Parathyroid adenoma (tissue), 2 donors: ENCODE results near the gene CORO2A.

ENCODE experiments used
- H2AFZ ChIP-seq: fragments of 300-600 bp; sonication (generic); one replicate; pipeline ENCODE4 v1.7.0; 2017; ENCODE audit warnings: antibody characterized with exemption, mild to moderate bottlenecking
- H3K27ac ChIP-seq: fragments of 300-600 bp; sonication (generic); one replicate; pipeline ENCODE4 v1.7.0; 2017
- H3K27me3 ChIP-seq: fragments of 300-600 bp; sonication (generic); one replicate; pipeline ENCODE4 v1.7.0; 2017; ENCODE audit warnings: low read length; ENCODE audit not compliant: control insufficient read depth, insufficient read depth
- H3K36me3 ChIP-seq: fragments of 300-600 bp; sonication (generic); one replicate; pipeline ENCODE4 v1.7.0; 2017; ENCODE audit warnings: low read length; ENCODE audit not compliant: control insufficient read depth, insufficient read depth
- H3K4me1 ChIP-seq: fragments of 300-600 bp; sonication (generic); one replicate; pipeline ENCODE4 v1.7.0; 2017; ENCODE audit warnings: control low read depth
- H3K4me2 ChIP-seq: fragments of 300-600 bp; sonication (generic); one replicate; pipeline ENCODE4 v1.7.0; 2017; ENCODE audit warnings: low read length
- H3K4me3 ChIP-seq: fragments of 300-600 bp; sonication (generic); one replicate; pipeline ENCODE4 v1.7.0; 2017; ENCODE audit warnings: low read depth, low read length
- H3K79me2 ChIP-seq: fragments of 300-600 bp; sonication (generic); one replicate; pipeline ENCODE4 v1.7.0; 2017; ENCODE audit warnings: control low read depth
- H3K9ac ChIP-seq: fragments of 300-600 bp; sonication (generic); one replicate; pipeline ENCODE4 v1.7.0; 2017; ENCODE audit warnings: mild to moderate bottlenecking
- H3K9me3 ChIP-seq: fragments of 300-600 bp; sonication (generic); one replicate; pipeline ENCODE4 v1.7.0; 2017; ENCODE audit warnings: low read length; ENCODE audit not compliant: control insufficient read depth
- TF ChIP-seq, protein P1 (sequence below): fragments of 300-600 bp; sonication (generic); IDR thresholded peaks from one replicate; pipeline ENCODE4 v1.7.0; 2017; ENCODE audit warnings: antibody characterized with exemption, mild to moderate bottlenecking
- donor health status: primary hyperparathyroidism.

The CORO2A gene

DNA sequence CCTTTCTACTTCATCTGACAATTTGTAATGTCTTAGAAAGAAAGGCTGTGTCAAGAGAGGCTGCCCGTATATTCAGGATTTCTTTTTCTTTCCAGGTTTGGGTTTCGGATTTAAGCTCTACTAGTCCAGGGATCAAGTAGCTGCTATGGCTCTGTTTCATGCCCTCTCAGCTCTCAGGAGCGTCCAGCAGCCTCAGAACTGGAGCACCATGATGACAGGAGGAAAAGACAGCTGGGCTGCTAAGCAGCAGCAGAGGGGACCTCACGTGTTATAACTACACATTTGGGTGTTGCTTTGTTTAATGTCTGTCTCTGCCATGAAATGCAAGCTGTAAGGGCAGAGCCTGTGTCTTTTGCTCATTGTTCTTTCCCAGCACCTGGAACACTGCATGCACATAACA is 34.5 kb upstream of the CORO2A start:
- TF ChIP-seq, protein P1, sequence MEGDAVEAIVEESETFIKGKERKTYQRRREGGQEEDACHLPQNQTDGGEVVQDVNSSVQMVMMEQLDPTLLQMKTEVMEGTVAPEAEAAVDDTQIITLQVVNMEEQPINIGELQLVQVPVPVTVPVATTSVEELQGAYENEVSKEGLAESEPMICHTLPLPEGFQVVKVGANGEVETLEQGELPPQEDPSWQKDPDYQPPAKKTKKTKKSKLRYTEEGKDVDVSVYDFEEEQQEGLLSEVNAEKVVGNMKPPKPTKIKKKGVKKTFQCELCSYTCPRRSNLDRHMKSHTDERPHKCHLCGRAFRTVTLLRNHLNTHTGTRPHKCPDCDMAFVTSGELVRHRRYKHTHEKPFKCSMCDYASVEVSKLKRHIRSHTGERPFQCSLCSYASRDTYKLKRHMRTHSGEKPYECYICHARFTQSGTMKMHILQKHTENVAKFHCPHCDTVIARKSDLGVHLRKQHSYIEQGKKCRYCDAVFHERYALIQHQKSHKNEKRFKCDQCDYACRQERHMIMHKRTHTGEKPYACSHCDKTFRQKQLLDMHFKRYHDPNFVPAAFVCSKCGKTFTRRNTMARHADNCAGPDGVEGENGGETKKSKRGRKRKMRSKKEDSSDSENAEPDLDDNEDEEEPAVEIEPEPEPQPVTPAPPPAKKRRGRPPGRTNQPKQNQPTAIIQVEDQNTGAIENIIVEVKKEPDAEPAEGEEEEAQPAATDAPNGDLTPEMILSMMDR = no peak
- no peak overlapping the region for H3K9ac ChIP-seq
- H3K27me3 ChIP-seq = no peaks in the 10 kb centered on the region
- no peaks in the 10 kb centered on the region for H3K9me3 ChIP-seq
- no peak overlapping the region for H2AFZ ChIP-seq
- H3K4me3 ChIP-seq = no peak overlapping the region
- H3K27ac ChIP-seq = no peak overlapping the region
- no peaks in the 10 kb centered on the region for H3K4me1 ChIP-seq
- H3K36me3 ChIP-seq = no peaks in the 10 kb centered on the region
- H3K4me2 ChIP-seq = no peak overlapping the region
- no peaks in the 10 kb centered on the region for H3K79me2 ChIP-seq

GRCh38 chr9:98226516-98226915 is 34.1 kb upstream of the CORO2A start:
- Histone ChIP-seq H3K4me2 (no peak overlapping the region), H3K4me1 (no peaks in the 10 kb centered on the region), H3K9me3 (no peaks in the 10 kb centered on the region), H3K36me3 (no peaks in the 10 kb centered on the region), H3K27ac (no peak overlapping the region), H3K27me3 (no peaks in the 10 kb centered on the region), H2AFZ (no peak overlapping the region), H3K79me2 (no peaks in the 10 kb centered on the region), H3K9ac (no peak overlapping the region), H3K4me3 (no peak overlapping the region)
- TF ChIP-seq, protein P1 = no peak

DNA sequence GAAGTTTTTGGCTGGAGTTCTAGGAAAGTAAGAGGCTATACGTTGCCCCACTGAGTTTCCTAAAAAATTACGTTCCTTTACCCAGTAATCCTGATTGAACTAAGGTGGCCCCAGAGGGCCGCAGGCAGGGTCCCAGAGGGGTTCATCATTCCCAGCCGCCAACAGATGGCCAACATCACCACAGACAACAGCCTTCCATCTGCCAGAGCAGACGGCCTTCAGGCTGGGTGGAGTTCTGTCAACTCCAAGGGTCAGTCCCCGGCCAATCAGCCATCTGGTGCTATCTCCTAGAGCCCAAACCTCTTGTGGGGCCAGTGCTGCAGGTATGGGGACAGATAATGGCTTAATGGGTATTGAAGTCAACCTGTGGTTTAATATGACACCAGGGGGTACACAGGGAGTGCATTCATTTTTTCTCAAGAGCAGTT is 32.6 kb upstream of the CORO2A start:
- Histone ChIP-seq H3K4me3 (no peak overlapping the region), H3K9me3 (no peaks in the 10 kb centered on the region), H3K27me3 (no peaks in the 10 kb centered on the region), H3K79me2 (no peaks in the 10 kb centered on the region), H3K36me3 (no peaks in the 10 kb centered on the region), H3K27ac (no peak overlapping the region), H3K4me2 (no peak overlapping the region), H3K4me1 (no peaks in the 10 kb centered on the region), H2AFZ (no peak overlapping the region), H3K9ac (no peak overlapping the region)
- TF ChIP-seq, protein P1 = no peak

GRCh38 chr9:98222885-98223691 is 30.7 kb upstream of the CORO2A start:
- no peak overlapping the region for H3K4me2 ChIP-seq
- H3K36me3 ChIP-seq = no peaks in the 10 kb centered on the region
- H3K79me2 ChIP-seq = no peaks in the 10 kb centered on the region
- TF ChIP-seq, protein P1 = no peak
- H3K4me3 ChIP-seq = no peak overlapping the region
- no peaks in the 10 kb centered on the region for H3K27me3 ChIP-seq
- no peak overlapping the region for H3K9ac ChIP-seq
- H2AFZ ChIP-seq = no peak overlapping the region
- H3K9me3 ChIP-seq = no peaks in the 10 kb centered on the region
- H3K27ac ChIP-seq = no peak overlapping the region
- no peaks in the 10 kb centered on the region for H3K4me1 ChIP-seq

- H3K27ac ChIP-seq = no peak overlapping the region
- H3K27me3 ChIP-seq = no peaks in the 10 kb centered on the region
- H3K4me3 ChIP-seq = no peak overlapping the region
- no peak overlapping the region for H3K4me2 ChIP-seq
- TF ChIP-seq, protein P1 = no peak
- H3K9ac ChIP-seq = no peak overlapping the region
- H3K4me1 ChIP-seq = no peaks in the 10 kb centered on the region
- no peaks in the 10 kb centered on the region for H3K36me3 ChIP-seq
- no peaks in the 10 kb centered on the region for H3K9me3 ChIP-seq
- H3K79me2 ChIP-seq = no peaks in the 10 kb centered on the region
- H2AFZ ChIP-seq = no peak overlapping the region
Measured at GRCh38 chr9:98220911-98221310, 28.5 kb upstream of the CORO2A start.
